ENCODE data around the gene HAGH.
A peak's percentile ranks its signal among the peaks of the same experiment; 100 is the strongest.
"Not testable (repeated sequence)": the region's sequence is repeated elsewhere in the genome, so short reads cannot be mapped to it uniquely, and the experiment has no call there.

HAGH gene

GRCh38 chr16:1826691-1827573, at the start of gene HAGH, which contains the start of gene FAHD1:
TSS of gene HAGH (minus strand) at chr16:1826825. CDS start at chr16:1826787, 38 bp downstream.
TSS of gene FAHD1 (plus strand) at chr16:1827206. CDS start at chr16:1827239, 33 bp downstream.
- Histone ChIP-seq H3K27me3 (replicated peaks; ENCODE audit: control insufficient read depth, insufficient read depth, low read length) (no peaks in the 10 kb centered on the region), H3K36me3 (ENCODE audit: control insufficient read depth, insufficient read depth, low read length) (peaks cover 3% of the 10 kb centered on the region), H3K4me3 (replicated peaks; ENCODE audit: low read depth, low read length) (peak within 1 kb of the TSS; percentile 87)
- TF ChIP-seq, protein P1, sequence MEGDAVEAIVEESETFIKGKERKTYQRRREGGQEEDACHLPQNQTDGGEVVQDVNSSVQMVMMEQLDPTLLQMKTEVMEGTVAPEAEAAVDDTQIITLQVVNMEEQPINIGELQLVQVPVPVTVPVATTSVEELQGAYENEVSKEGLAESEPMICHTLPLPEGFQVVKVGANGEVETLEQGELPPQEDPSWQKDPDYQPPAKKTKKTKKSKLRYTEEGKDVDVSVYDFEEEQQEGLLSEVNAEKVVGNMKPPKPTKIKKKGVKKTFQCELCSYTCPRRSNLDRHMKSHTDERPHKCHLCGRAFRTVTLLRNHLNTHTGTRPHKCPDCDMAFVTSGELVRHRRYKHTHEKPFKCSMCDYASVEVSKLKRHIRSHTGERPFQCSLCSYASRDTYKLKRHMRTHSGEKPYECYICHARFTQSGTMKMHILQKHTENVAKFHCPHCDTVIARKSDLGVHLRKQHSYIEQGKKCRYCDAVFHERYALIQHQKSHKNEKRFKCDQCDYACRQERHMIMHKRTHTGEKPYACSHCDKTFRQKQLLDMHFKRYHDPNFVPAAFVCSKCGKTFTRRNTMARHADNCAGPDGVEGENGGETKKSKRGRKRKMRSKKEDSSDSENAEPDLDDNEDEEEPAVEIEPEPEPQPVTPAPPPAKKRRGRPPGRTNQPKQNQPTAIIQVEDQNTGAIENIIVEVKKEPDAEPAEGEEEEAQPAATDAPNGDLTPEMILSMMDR (IDR thresholded peaks at IDR 0.05; ENCODE audit: insufficient read depth, low read length, poor library complexity, severe bottlenecking): no peak
- peak; percentile 99 for DNase-seq (ENCODE audit: extremely low read depth, insufficient read length)

- not testable (repeated sequence) for H3K27me3 ChIP-seq (replicated peaks; ENCODE audit: control insufficient read depth, insufficient read depth, low read length); H3K36me3 ChIP-seq (ENCODE audit: control insufficient read depth, insufficient read depth, low read length); DNase-seq (ENCODE audit: extremely low read depth, insufficient read length); H3K4me3 ChIP-seq (replicated peaks; ENCODE audit: low read depth, low read length)
Observed at GRCh38 chr16:1876066-1876465, 49.4 kb upstream of the HAGH start.

DNA sequence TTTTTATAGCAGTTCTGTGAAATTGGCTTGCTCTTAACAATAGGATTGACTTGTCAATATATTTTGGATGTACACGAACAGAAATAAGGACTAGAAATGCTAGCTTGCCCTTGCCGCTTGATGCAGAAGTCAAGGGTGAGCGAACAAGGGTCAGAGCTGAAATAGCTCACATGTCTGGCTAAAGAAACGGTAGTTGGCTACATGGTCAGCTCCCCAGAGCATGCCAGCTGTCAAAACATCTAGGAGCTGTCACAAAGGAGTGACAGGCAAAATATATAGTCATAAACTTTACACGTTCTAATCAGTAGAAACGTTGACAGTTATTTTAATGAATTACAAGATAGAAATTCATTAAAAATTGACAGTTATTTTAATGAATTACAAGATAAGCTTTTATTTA, 48.2 kb upstream of the HAGH start:
- Histone ChIP-seq H3K4me3 (replicated peaks; ENCODE audit: low read depth, low read length) (no peak overlapping the region), H3K27me3 (replicated peaks; ENCODE audit: control insufficient read depth, insufficient read depth, low read length) (no peaks in the 10 kb centered on the region), H3K36me3 (ENCODE audit: control insufficient read depth, insufficient read depth, low read length) (no peaks in the 10 kb centered on the region)
- TF ChIP-seq, protein P1 (IDR thresholded peaks at IDR 0.05; ENCODE audit: insufficient read depth, low read length, poor library complexity, severe bottlenecking): no peak
- DNase-seq (ENCODE audit: extremely low read depth, insufficient read length): no peak

DNA sequence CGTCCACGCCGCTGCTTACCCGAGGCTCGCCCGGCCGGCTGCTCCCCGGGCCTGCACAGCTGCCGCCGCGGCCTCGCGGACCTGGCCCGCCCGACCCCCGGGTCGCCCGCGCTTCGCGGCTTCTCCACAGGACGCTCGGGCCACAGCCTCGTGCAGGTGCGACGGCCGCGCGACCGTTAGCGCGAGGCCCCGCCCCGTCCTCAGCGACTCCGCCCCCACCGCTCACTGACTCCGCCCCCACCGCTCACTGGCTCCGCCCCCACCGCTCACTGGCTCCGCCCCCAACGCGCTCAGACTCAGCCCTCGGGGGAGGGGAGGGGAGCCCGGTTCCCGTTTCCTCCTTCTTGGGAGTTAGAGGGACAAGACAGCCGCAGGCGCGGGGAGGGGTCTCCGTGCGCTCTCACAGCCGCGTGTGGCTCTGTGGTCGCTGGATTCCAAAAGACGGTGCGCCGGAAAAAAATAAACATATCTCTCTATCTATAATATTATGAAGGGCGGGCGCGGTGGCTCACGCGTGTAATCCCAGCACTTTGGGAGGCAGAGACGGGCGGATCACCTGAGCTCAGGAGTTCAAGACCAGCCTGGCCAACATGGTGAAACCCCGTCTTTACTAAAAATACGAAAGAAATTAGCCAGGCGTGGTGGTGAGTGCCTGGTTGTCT, 45.5 kb upstream of the HAGH start, which contains the start of gene MEIOB:
TSS of gene MEIOB (minus strand) at position 191 of the 662 bp plus-strand sequence. CDS start 3,989 bp downstream, outside the sequence.
- H3K4me3 ChIP-seq (replicated peaks; ENCODE audit: low read depth, low read length): no peak within 1 kb of the TSS

GRCh38 chr16:1870365-1871082, 43.9 kb upstream of the HAGH start:
- Histone ChIP-seq H3K4me3 (replicated peaks; ENCODE audit: low read depth, low read length) (no peak overlapping the region), H3K27me3 (replicated peaks; ENCODE audit: control insufficient read depth, insufficient read depth, low read length) (no peaks in the 10 kb centered on the region), H3K36me3 (ENCODE audit: control insufficient read depth, insufficient read depth, low read length) (no peaks in the 10 kb centered on the region)
- TF ChIP-seq, protein P1 (IDR thresholded peaks at IDR 0.05; ENCODE audit: insufficient read depth, low read length, poor library complexity, severe bottlenecking): no peak
- no peak for DNase-seq (ENCODE audit: extremely low read depth, insufficient read length)

More for the DNA sequence above, 45.5 kb upstream of the HAGH start, which contains the start of gene MEIOB:
- no peaks in the 10 kb centered on the region for H3K36me3 ChIP-seq (ENCODE audit: control insufficient read depth, insufficient read depth, low read length)
- no peaks in the 10 kb centered on the region for H3K27me3 ChIP-seq (replicated peaks; ENCODE audit: control insufficient read depth, insufficient read depth, low read length)
- TF ChIP-seq, protein P1 (IDR thresholded peaks at IDR 0.05; ENCODE audit: insufficient read depth, low read length, poor library complexity, severe bottlenecking): no peak
- peak; percentile 13 for DNase-seq (ENCODE audit: extremely low read depth, insufficient read length)
